Liver (tissue), 9 donors: ENCODE measurements around the gene ARPC1A. TPM values are rescaled to one million over a fixed set of nuclear protein-coding genes. Genes with fewer than 3 reads are reported as not detected.

Experiments
- DNase-seq: peaks from one replicate; pipeline ENCODE4 v3.0.0-alpha.2; 2017; ENCODE audit warnings: low spot score
- H3K27ac ChIP-seq, 2 donors: one replicate each; pipeline ENCODE4 v1.7.0; 2013; ENCODE audit warnings: inconsistent platforms in 2 of 2, low read length in 2 of 2, control low read depth in 1 of 2, low read depth in 1 of 2, mild to moderate bottlenecking in 1 of 2
- H3K27me3 ChIP-seq, 4 donors: one replicate each; pipeline versions ENCODE4 v1.6.1 to v1.7.0; 2013; ENCODE audit warnings: low read length in 3 of 4, inconsistent platforms in 1 of 4, mild to moderate bottlenecking in 1 of 4, moderate library complexity in 1 of 4; ENCODE audit not compliant: control insufficient read depth in 4 of 4, insufficient read depth in 4 of 4
- H3K36me3 ChIP-seq, 4 donors: one replicate each; pipeline versions ENCODE4 v1.6.1 to v1.7.0; 2013; ENCODE audit warnings: low read length in 3 of 4, mild to moderate bottlenecking in 3 of 4, low read depth in 1 of 4, moderate library complexity in 1 of 4; ENCODE audit not compliant: control insufficient read depth in 4 of 4, insufficient read depth in 3 of 4
- H3K4me1 ChIP-seq, 4 donors: one replicate each; pipeline versions ENCODE4 v1.6.1 to v1.7.0; 2013; ENCODE audit warnings: low read length in 3 of 4, mild to moderate bottlenecking in 3 of 4, moderate library complexity in 1 of 4; ENCODE audit not compliant: control insufficient read depth in 4 of 4, insufficient read depth in 4 of 4
- H3K4me3 ChIP-seq, 3 donors: one replicate each; pipeline versions ENCODE4 v1.6.1 to v1.7.0; 2013; ENCODE audit warnings: low read length in 3 of 3, control low read depth in 1 of 3, low read depth in 1 of 3, mild to moderate bottlenecking in 1 of 3
- H3K9ac ChIP-seq, 2 donors: one replicate each; pipeline ENCODE4 v1.7.0; 2013; ENCODE audit warnings: low read length in 2 of 2, mild to moderate bottlenecking in 2 of 2, moderate library complexity in 2 of 2, control low read depth in 1 of 2, low read depth in 1 of 2
- H3K9me3 ChIP-seq, 4 donors: one replicate each; pipeline versions ENCODE4 v1.6.1 to v1.7.0; 2013; ENCODE audit warnings: low read length in 3 of 4; ENCODE audit not compliant: control insufficient read depth in 4 of 4
- ATF3 ChIP-seq: IDR thresholded peaks from 2 replicates; pipeline ENCODE4 v1.6.1; 2016; ENCODE audit warnings: antibody characterized with exemption
- CTCF ChIP-seq: fragments of 150-350 bp; IDR thresholded peaks from 2 replicates; pipeline ENCODE4 v1.5.1; 2017; ENCODE audit warnings: improper control_type of control experiment, low read depth, low read length; ENCODE audit not compliant: missing input control
- EGR1 ChIP-seq, 2 donors: IDR thresholded peaks; 2 replicates each; pipeline ENCODE4 v1.6.1; 2016 to 2018; ENCODE audit warnings: antibody characterized with exemption in 2 of 2, low read depth in 2 of 2
- FOXA1 ChIP-seq: IDR thresholded peaks from 2 replicates; pipeline ENCODE4 v1.6.1; 2016; ENCODE audit warnings: antibody characterized with exemption
- GABPA ChIP-seq, 2 donors: IDR thresholded peaks in 1 of 2; conservative IDR thresholded peaks in 1 of 2; 2 replicates each; pipeline ENCODE4 v1.6.1; 2016; ENCODE audit warnings: antibody characterized with exemption in 2 of 2, mild to moderate bottlenecking in 1 of 2, moderate library complexity in 1 of 2
- HNF4A ChIP-seq, 2 donors: conservative IDR thresholded peaks; 2 replicates each; pipeline ENCODE4 v1.6.1; 2016; ENCODE audit warnings: antibody characterized with exemption in 2 of 2, mild to moderate bottlenecking in 2 of 2
- HNF4G ChIP-seq: IDR thresholded peaks from 2 replicates; pipeline ENCODE4 v1.6.1; 2016; ENCODE audit warnings: antibody characterized with exemption
- NR2F2 ChIP-seq: IDR thresholded peaks from 2 replicates; pipeline ENCODE4 v1.6.1; 2016; ENCODE audit warnings: antibody characterized with exemption
- RAD21 ChIP-seq, 2 donors: IDR thresholded peaks; 2 replicates each; pipeline ENCODE4 v1.6.1; 2016; ENCODE audit warnings: antibody characterized with exemption in 2 of 2, mild to moderate bottlenecking in 2 of 2
- RXRA ChIP-seq, 2 donors: IDR thresholded peaks; 2 replicates each; pipeline ENCODE4 v1.6.1; 2017 to 2018; ENCODE audit warnings: antibody characterized with exemption in 2 of 2, mild to moderate bottlenecking in 1 of 2
- SP1 ChIP-seq: IDR thresholded peaks from 2 replicates; pipeline ENCODE4 v1.6.1; 2018; ENCODE audit warnings: antibody characterized with exemption, mild to moderate bottlenecking
- TAF1 ChIP-seq: conservative IDR thresholded peaks from 2 replicates; pipeline ENCODE4 v1.6.1; 2016; ENCODE audit warnings: antibody characterized with exemption, mild to moderate bottlenecking
- ZBTB33 ChIP-seq: IDR thresholded peaks from 2 replicates; pipeline ENCODE4 v1.6.1; 2016; ENCODE audit warnings: antibody characterized with exemption
- WGBS: extraction: QIAGEN DNeasy Blood & Tissue Kit; methylation state at CpG from one replicate; pipeline ENCODE4 v1.1.7; 2013; 5-methylcytosine and 5-hydroxymethylcytosine counted together
- polyA plus RNA-seq, 2 donors: library from polyadenylated mRNA; stranded (reverse) in 1 of 2; unstranded in 1 of 2; fragments of 200-250 nt in 1 of 2; fragments of >200 nt in 1 of 2; fragmentation: Nextera tagmentation in 1 of 2; extraction: Ambion mirVana in 1 of 2; gene quantifications; one replicate each; pipeline versions ENCODE4 v1.2.1 to v1.2.3, GENCODE V29; 2013 to 2015
- total RNA-seq, 2 donors: library from RNA; depleted of rRNA; stranded (reverse); fragments of >200 nt; gene quantifications; one replicate each; pipeline ENCODE4 v1.2.3, GENCODE V29; 2014
- donor health status: healthy.
- donor health status: healthy.
- donor health status: healthy.
- donor health status: healthy.
- donor health status: healthy.

ARPC1A gene
- total and polyA plus RNA-seq, 4 donors = 46.7 to 84.0 (median 60.8) TPM

GRCh38 chr7:99380823-99381663 lies 55.3 kb downstream of the ARPC1A start:
- Histone ChIP-seq H3K9ac (no peak overlapping the region), H3K4me1 (peaks cover 14 to 23% (median 19%) of the 10 kb centered on the region in 4 donors), H3K27ac (peak overlapping the region; percentile 53 to 71), H3K9me3 (no peaks in the 10 kb centered on the region), H3K36me3 (no peaks in the 10 kb centered on the region), H3K4me3 (no peak overlapping the region), H3K27me3 (no peaks in the 10 kb centered on the region)
- 68% methylated on average over 16 of the region's 16 CpGs for WGBS
- no peak for DNase-seq
- TF ChIP-seq FOXA1 (no peak), EGR1 (IDR thresholded peaks at IDR 0.05; ENCODE audit: low read depth in 2 of 2) (no peak), NR2F2 (no peak), ZBTB33 (no peak), SP1 (no peak), HNF4A (conservative IDR thresholded peaks at IDR 0.05) (no peak), ATF3 (no peak), CTCF (no peak), TAF1 (no peak)

GRCh38 chr7:99381664-99382075 lies 56.0 kb downstream of the ARPC1A start:
- no peaks in the 10 kb centered on the region for H3K9me3 ChIP-seq
- H3K27ac ChIP-seq = no peak overlapping the region
- peaks cover 0 to 5% (median 0%) of the 10 kb centered on the region in 4 donors for H3K36me3 ChIP-seq
- peak; percentile 60 for DNase-seq
- TF ChIP-seq RXRA (IDR thresholded peaks at IDR 0.05) (peak; percentile 77 to 90), ATF3 (no peak), SP1 (peak; percentile 84), HNF4G (peak; percentile 61), HNF4A (conservative IDR thresholded peaks at IDR 0.05) (peak; percentile 84 to 92), RAD21 (IDR thresholded peaks at IDR 0.05) (peak in 1 of 2 donors; percentile 24), GABPA (IDR thresholded peaks at IDR 0.05 in 1 of 2, conservative IDR thresholded peaks at IDR 0.05 in 1 of 2) (no peak)
- WGBS = 33% methylated on average over 7 of the region's 7 CpGs
- H3K27me3 ChIP-seq = no peaks in the 10 kb centered on the region
- H3K4me3 ChIP-seq = no peak overlapping the region
- H3K9ac ChIP-seq = no peak overlapping the region
- H3K4me1 ChIP-seq = peaks cover 13 to 23% (median 18%) of the 10 kb centered on the region in 4 donors
